GM12878 (cell line): Measurements from ENCODE around the gene AGBL3. TPM values are rescaled to one million over a fixed set of nuclear protein-coding genes. Genes with fewer than 3 reads are reported as not detected.

Source experiments
- ATAC-seq: fragments of 200-7000 bp; cut with Tn5 transposase; 3 replicates; pipeline ENCODE4 v1.9.1; 2020; ENCODE audit warnings: mild to moderate bottlenecking, moderate library complexity
- BruUV-seq: library from RNA; stranded (reverse); fragments of 400-500 nt; replicated peaks from 2 replicates; lab custom pipeline; 2021; lab: Mats Ljungman, UMichigan
- CTCF ChIA-PET: fragments of 300-600 bp; sonication (Branson Sonifier 250); formaldehyde crosslinking; extraction: SDS; loops from one replicate; lab custom pipeline; 2021; ENCODE audit warnings: inconsistent platforms; lab: Yijun Ruan, JAX
- POLR2A ChIA-PET: fragments of 350-600 bp; formaldehyde crosslinking; extraction: SDS; loops from one replicate; lab custom pipeline; 2021; ENCODE audit warnings: inconsistent platforms; lab: Charles Lee
- RAD21 ChIA-PET: fragments of 300-600 bp; sonication (Branson Sonifier 250); formaldehyde crosslinking; loops from one replicate; lab custom pipeline; 2023; ENCODE audit warnings: antibody characterized with exemption; ENCODE audit not compliant: unreplicated experiment; lab: Charles Lee
- SMC1A ChIA-PET: fragments of 300-600 bp; sonication (Branson Sonifier 250); formaldehyde crosslinking; loops from one replicate; lab custom pipeline; 2023; ENCODE audit not compliant: unreplicated experiment, uncharacterized antibody; lab: Charles Lee
- DNase-seq: peaks from one replicate; pipeline ENCODE4 v3.0.0-alpha.2; 2011; ENCODE audit warnings: low read depth, low spot score
- FAIRE-seq: peaks from 3 replicates; lab custom pipeline; 2011; peaks lifted over from hg19 to GRCh38; lab: Jason Lieb, UNC
- H2AFZ ChIP-seq: 2 replicates; pipeline ENCODE4 v1.6.0; 2011; ENCODE audit warnings: low read depth, low read length, control low read depth; ENCODE audit not compliant: control insufficient read depth
- H3K27ac ChIP-seq: 2 replicates; pipeline ENCODE4 v1.5.1; 2011; ENCODE audit warnings: control low read depth; ENCODE audit not compliant: control insufficient read depth, insufficient read depth
- H3K27me3 ChIP-seq, 2 experiments: replicated peaks in 1 of 2; 2 replicates each; pipeline versions ENCODE4 v1.6.0 to v1.6.1; 2011; ENCODE audit warnings: low read length in 1 of 2; ENCODE audit not compliant: control insufficient read depth in 2 of 2, insufficient read depth in 2 of 2
- H3K36me3 ChIP-seq, 2 experiments: 2 replicates each; pipeline ENCODE4 v1.5.1; 2011; ENCODE audit warnings: low read length in 1 of 2; ENCODE audit not compliant: control insufficient read depth in 2 of 2, insufficient read depth in 2 of 2
- H3K4me1 ChIP-seq: 2 replicates; pipeline ENCODE4 v1.6.1; 2011; ENCODE audit warnings: mild to moderate bottlenecking, low read length, moderate library complexity, mixed read lengths; ENCODE audit not compliant: control insufficient read depth, insufficient read depth
- H3K4me2 ChIP-seq: 2 replicates; pipeline ENCODE4 v1.6.0; 2011; ENCODE audit warnings: control low read depth; ENCODE audit not compliant: control insufficient read depth, insufficient read depth
- H3K4me3 ChIP-seq: fragments of 200-600 bp; sonication (generic); 2 replicates; pipeline ENCODE4 v1.5.1; 2016
- H3K79me2 ChIP-seq: 2 replicates; pipeline ENCODE4 v1.6.0; 2011; ENCODE audit warnings: low read length; ENCODE audit not compliant: control insufficient read depth, insufficient read depth
- H3K9ac ChIP-seq: 2 replicates; pipeline ENCODE4 v1.8.0; 2011; ENCODE audit warnings: low read length, control low read depth, mixed read lengths; ENCODE audit not compliant: control insufficient read depth, insufficient read depth
- H3K9me3 ChIP-seq: replicated peaks from 3 replicates; pipeline ENCODE4 v1.5.1; 2011; ENCODE audit warnings: mild to moderate bottlenecking, low read length; ENCODE audit not compliant: control insufficient read depth, insufficient read depth
- H4K20me1 ChIP-seq: 2 replicates; pipeline ENCODE4 v1.6.0; 2011; ENCODE audit not compliant: control insufficient read depth, insufficient read depth
- ASH2L ChIP-seq: fragments of 300-600, 200-600 bp; sonication (generic); IDR thresholded peaks from 2 replicates; pipeline ENCODE4 v1.6.1; 2017; ENCODE audit warnings: low read depth, mild to moderate bottlenecking, borderline replicate concordance
- CHD1 ChIP-seq: IDR thresholded peaks from 2 replicates; pipeline ENCODE4 v1.6.1; 2012; ENCODE audit warnings: low read depth, low read length, improper control_type of control experiment
- CHD2 ChIP-seq: IDR thresholded peaks from 2 replicates; pipeline ENCODE4 v1.6.1; 2011; ENCODE audit warnings: low read depth, low read length, improper control_type of control experiment, borderline replicate concordance
- CHD4 ChIP-seq: fragments of 200-600 bp; sonication (generic); IDR thresholded peaks from 2 replicates; pipeline ENCODE4 v1.6.1; 2016; ENCODE audit warnings: mild to moderate bottlenecking
- IKZF2 ChIP-seq, 2 experiments: fragments of 450-650 bp; IDR thresholded peaks; 2 replicates each; pipeline ENCODE4 v1.6.1; 2017; ENCODE audit warnings: mild to moderate bottlenecking in 2 of 2, moderate library complexity in 2 of 2
- JUND ChIP-seq: IDR thresholded peaks from 2 replicates; pipeline ENCODE4 v1.6.1; 2012; ENCODE audit warnings: low read depth, mild to moderate bottlenecking, low read length, improper control_type of control experiment, moderate library complexity
- NBN ChIP-seq: fragments of 450-650 bp; IDR thresholded peaks from 2 replicates; pipeline ENCODE4 v1.6.1; 2016
- NFXL1 ChIP-seq: fragments of 450-650 bp; IDR thresholded peaks from 2 replicates; pipeline ENCODE4 v1.6.1; 2017; ENCODE audit warnings: antibody characterized with exemption, mild to moderate bottlenecking, borderline replicate concordance
- NR2C2 ChIP-seq: IDR thresholded peaks from 2 replicates; pipeline ENCODE4 v1.6.1; 2011; ENCODE audit warnings: borderline replicate concordance, low read depth; ENCODE audit not compliant: control insufficient read depth, insufficient read length
- TAF1 ChIP-seq: IDR thresholded peaks from 2 replicates; pipeline ENCODE4 v1.6.1; 2011; ENCODE audit warnings: mild to moderate bottlenecking, low read depth, low read length, borderline replicate concordance
- TBL1XR1 ChIP-seq: IDR thresholded peaks from 2 replicates; pipeline ENCODE4 v1.6.1; 2012; ENCODE audit warnings: low read depth, low read length, improper control_type of control experiment
- TCF7 ChIP-seq: IDR thresholded peaks from 2 replicates; pipeline ENCODE4 v1.6.1; 2014; ENCODE audit warnings: antibody characterized with exemption, borderline replicate concordance
- ZBTB40 ChIP-seq: fragments of 450-650 bp; IDR thresholded peaks from 2 replicates; pipeline ENCODE4 v1.6.1; 2016; ENCODE audit warnings: mild to moderate bottlenecking, moderate library complexity, borderline replicate concordance
- ZNF622 ChIP-seq: fragments of 450-650 bp; IDR thresholded peaks from 2 replicates; pipeline ENCODE4 v1.6.1; 2017; ENCODE audit warnings: mild to moderate bottlenecking, inconsistent platforms
- WGBS: methylation state at CpG from one replicate; pipeline ENCODE4 v1.1.6; 2016; ENCODE audit warnings: low lambda C conversion rate; ENCODE audit not compliant: insufficient replicate concordance, insufficient coverage; ENCODE audit errors: missing lambda C conversion rate; 5-methylcytosine and 5-hydroxymethylcytosine counted together
- in situ Hi-C: fragments of 300-500 bp; cut with MboI; formaldehyde crosslinking; loops from 9 replicates; pipeline ENCODE4 v1.14.3; 2018; ENCODE audit warnings: mixed read lengths
- intact Hi-C: fragments of 100-400 bp; cut with micrococcal nuclease; formaldehyde crosslinking; loops from one replicate; pipeline ENCODE4 v1.14.2; 2022; ENCODE audit not compliant: unreplicated experiment
- polyA plus RNA-seq, 11 experiments: library from polyadenylated mRNA; depleted of rRNA in 4 of 11; unstranded in 6 of 11; stranded (reverse) in 5 of 11; fragments of >200 nt; fragmentation: Nextera tagmentation in 4 of 11; fragmentation: Illumina TruSeq in 1 of 11; extraction: Ambion mirVana in 4 of 11; extraction: Trizol in 1 of 11; gene quantifications; 1 replicate in 1 of 11; 2 replicates in 10 of 11; pipeline versions ENCODE4 v1.2.1 to v1.2.3, GENCODE V29; 2011 to 2016; ENCODE audit warnings: inconsistent platforms in 2 of 11, missing spikeins in 2 of 11, low read depth in 1 of 11
- total RNA-seq, 4 experiments: library from RNA; depleted of rRNA in 3 of 4; stranded (reverse); fragments of >200 nt in 3 of 4; fragmentation: Illumina TruSeq in 1 of 4; extraction: Trizol in 1 of 4; gene quantifications; 2 replicates each; pipeline versions ENCODE4 v1.2.1 to v1.2.3, GENCODE V29; 2013 to 2021
- TF ChIP-seq, protein P1 (sequence below): fragments of 450-650 bp; formaldehyde crosslinking; IDR thresholded peaks from 2 replicates; pipeline ENCODE4 v1.4.0; 2022; ENCODE audit warnings: mild to moderate bottlenecking, moderate library complexity

Gene AGBL3
- total and polyA plus RNA-seq, 10 of the 15 experiments (the other 5 are each of a cell fraction or from before 2014, with no cell fraction given), result 0.82 to 12.4 (median 3.7) TPM

DNA sequence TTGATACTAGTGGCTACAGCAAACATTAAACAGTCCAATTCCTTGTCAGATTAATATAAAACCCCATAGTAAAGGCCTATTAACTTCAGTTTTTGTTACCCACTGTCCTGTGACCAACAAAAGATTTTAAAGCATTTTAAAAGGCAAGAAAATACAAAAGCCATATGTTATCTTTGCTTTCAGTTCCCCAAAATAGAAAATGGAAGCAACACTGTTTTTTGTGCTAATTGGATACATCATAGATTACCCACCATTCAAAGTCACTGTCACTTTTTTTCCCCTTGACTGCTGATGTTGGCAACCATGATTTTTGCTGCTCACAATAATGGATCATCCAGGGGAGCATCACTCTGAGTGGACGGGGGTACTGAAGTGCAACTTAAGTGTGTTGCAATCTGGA is 109.1 kb downstream of the AGBL3 start:
- Histone ChIP-seq H3K9ac (no peak overlapping the region), H3K4me3 (no peak overlapping the region), H3K27me3 (no peaks in the 10 kb centered on the region), H4K20me1 (no peaks in the 10 kb centered on the region), H3K36me3 (no peaks in the 10 kb centered on the region), H3K79me2 (no peaks in the 10 kb centered on the region), H2AFZ (no peak overlapping the region), H3K27ac (no peak overlapping the region), H3K9me3 (no peaks in the 10 kb centered on the region; the same call in 2 of the 3 replicates), H3K4me1 (no peaks in the 10 kb centered on the region), H3K4me2 (no peak overlapping the region)
- WGBS, result 89% methylated on average over 1 of the region's 1 CpG
- FAIRE-seq (peak; percentile 13), ATAC-seq (peak; percentile 61), DNase-seq (no peak)
- ChIA-PET RAD21 (no interaction called here), POLR2A (no interaction called here), CTCF (no interaction called here), SMC1A (interaction anchor here (0.8 to 1.9 kb wide), 3 partner anchors 13 to 108 kb away, joined by 3 to 6 read pairs (median 4); no protein-coding TSS in a partner anchor)
- intact Hi-C loops, result no loop called here
- in situ Hi-C loops, result no loop called here
- BruUV-seq, result no TSS peak
- TF ChIP-seq TBL1XR1, result no peak
- TF ChIP-seq ZNF622, result no peak
- no peak for TF ChIP-seq CHD4
- peak in 1 of 2 experiments; percentile 16; a peak in 1 of 4 replicates for TF ChIP-seq IKZF2 (IDR thresholded peaks at IDR 0.05)
- no peak for TF ChIP-seq CHD1
- TF ChIP-seq TAF1, result no peak
- TF ChIP-seq TCF7, result no peak
- TF ChIP-seq NBN, result no peak
- no peak for TF ChIP-seq ASH2L
- TF ChIP-seq NR2C2, result no peak
- TF ChIP-seq ZBTB40, result no peak
- TF ChIP-seq, protein P1, sequence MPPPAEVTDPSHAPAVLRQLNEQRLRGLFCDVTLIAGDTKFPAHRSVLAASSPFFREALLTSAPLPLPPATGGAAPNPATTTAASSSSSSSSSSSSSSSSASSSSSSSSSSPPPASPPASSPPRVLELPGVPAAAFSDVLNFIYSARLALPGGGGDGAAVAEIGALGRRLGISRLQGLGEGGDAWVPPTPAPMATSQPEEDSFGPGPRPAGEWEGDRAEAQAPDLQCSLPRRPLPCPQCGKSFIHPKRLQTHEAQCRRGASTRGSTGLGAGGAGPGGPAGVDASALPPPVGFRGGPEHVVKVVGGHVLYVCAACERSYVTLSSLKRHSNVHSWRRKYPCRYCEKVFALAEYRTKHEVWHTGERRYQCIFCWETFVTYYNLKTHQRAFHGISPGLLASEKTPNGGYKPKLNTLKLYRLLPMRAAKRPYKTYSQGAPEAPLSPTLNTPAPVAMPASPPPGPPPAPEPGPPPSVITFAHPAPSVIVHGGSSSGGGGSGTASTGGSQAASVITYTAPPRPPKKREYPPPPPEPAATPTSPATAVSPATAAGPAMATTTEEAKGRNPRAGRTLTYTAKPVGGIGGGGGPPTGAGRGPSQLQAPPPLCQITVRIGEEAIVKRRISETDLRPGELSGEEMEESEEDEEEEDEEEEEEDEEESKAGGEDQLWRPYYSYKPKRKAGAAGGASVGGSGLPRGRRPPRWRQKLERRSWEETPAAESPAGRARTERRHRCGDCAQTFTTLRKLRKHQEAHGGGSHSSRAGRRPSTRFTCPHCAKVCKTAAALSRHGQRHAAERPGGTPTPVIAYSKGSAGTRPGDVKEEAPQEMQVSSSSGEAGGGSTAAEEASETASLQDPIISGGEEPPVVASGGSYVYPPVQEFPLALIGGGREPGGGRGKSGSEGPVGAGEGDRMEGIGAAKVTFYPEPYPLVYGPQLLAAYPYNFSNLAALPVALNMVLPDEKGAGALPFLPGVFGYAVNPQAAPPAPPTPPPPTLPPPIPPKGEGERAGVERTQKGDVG (CRISPR knock-in tag), result no peak
- no peak for TF ChIP-seq JUND
- TF ChIP-seq NFXL1, result no peak
- no peak for TF ChIP-seq CHD2
